Keratinocyte (primary cell): ENCODE data around the gene NOP16. TPM values are rescaled to one million over a fixed set of nuclear protein-coding genes. Genes with fewer than 3 reads are reported as not detected.

Source experiments
- DNase-seq: peaks from one replicate; pipeline ENCODE4 v3.0.0-alpha.2; 2011; ENCODE audit warnings: low read depth, missing footprints, low spot score
- FAIRE-seq: peaks from 2 replicates; lab custom pipeline; 2011; peaks lifted over from hg19 to GRCh38; lab: Jason Lieb, UNC
- H2AFZ ChIP-seq: 2 replicates; pipeline ENCODE4 v1.6.0; 2012; ENCODE audit warnings: low read length, control low read depth, inconsistent platforms; ENCODE audit not compliant: control insufficient read depth
- H3K27ac ChIP-seq: 2 replicates; pipeline ENCODE4 v1.5.1; 2011; ENCODE audit warnings: low read length; ENCODE audit not compliant: control insufficient read depth, insufficient read depth
- H3K27me3 ChIP-seq: 3 replicates; pipeline ENCODE4 v1.6.0; 2011; ENCODE audit warnings: low read length; ENCODE audit not compliant: control insufficient read depth, insufficient read depth; ENCODE audit errors: extremely low read depth
- H3K36me3 ChIP-seq, 2 experiments: 2 replicates in 1 of 2; 3 replicates in 1 of 2; pipeline ENCODE4 v1.5.1; 2011; ENCODE audit warnings: low read length in 2 of 2, mild to moderate bottlenecking in 1 of 2; ENCODE audit not compliant: control insufficient read depth in 2 of 2, insufficient read depth in 2 of 2; ENCODE audit errors: extremely low read depth in 1 of 2
- H3K4me1 ChIP-seq: 3 replicates; pipeline ENCODE4 v1.5.1; 2011; ENCODE audit warnings: low read length; ENCODE audit not compliant: control insufficient read depth, insufficient read depth; ENCODE audit errors: extremely low read depth
- H3K4me2 ChIP-seq: 3 replicates; pipeline ENCODE4 v1.6.0; 2011; ENCODE audit warnings: low read depth, low read length; ENCODE audit not compliant: control insufficient read depth, insufficient read depth; ENCODE audit errors: extremely low read depth
- H3K4me3 ChIP-seq, 3 experiments: fragments of 200-600 bp in 1 of 3; sonication (generic) in 1 of 3; 2 replicates in 2 of 3; 3 replicates in 1 of 3; pipeline ENCODE4 v1.5.1; 2011 to 2016; ENCODE audit warnings: low read length in 3 of 3, mild to moderate bottlenecking in 3 of 3, control low read depth in 2 of 3, inconsistent platforms in 1 of 3, low read depth in 1 of 3, mixed read lengths in 1 of 3, mixed run types in 1 of 3, moderate library complexity in 1 of 3; ENCODE audit not compliant: control insufficient read depth in 2 of 3, insufficient read depth in 2 of 3; ENCODE audit errors: extremely low read depth in 1 of 3
- H3K79me2 ChIP-seq: 2 replicates; pipeline ENCODE4 v1.6.0; 2012; ENCODE audit warnings: low read length; ENCODE audit not compliant: control insufficient read depth, insufficient read depth
- H3K9ac ChIP-seq: 3 replicates; pipeline ENCODE4 v1.6.0; 2011; ENCODE audit warnings: low read length; ENCODE audit not compliant: control insufficient read depth, insufficient read depth; ENCODE audit errors: extremely low read depth
- H3K9me1 ChIP-seq: 3 replicates; pipeline ENCODE4 v1.6.0; 2011; ENCODE audit warnings: low read length; ENCODE audit not compliant: control insufficient read depth, insufficient read depth; ENCODE audit errors: extremely low read depth
- H3K9me3 ChIP-seq: 2 replicates; pipeline ENCODE4 v1.5.1; 2012; ENCODE audit warnings: low read depth, low read length; ENCODE audit not compliant: control insufficient read depth
- H4K20me1 ChIP-seq: 3 replicates; pipeline ENCODE4 v1.6.0; 2011; ENCODE audit warnings: low read length; ENCODE audit not compliant: control insufficient read depth, insufficient read depth; ENCODE audit errors: extremely low read depth
- EZH2 ChIP-seq: IDR thresholded peaks from one replicate; pipeline ENCODE4 v1.6.1; 2012; ENCODE audit warnings: inconsistent platforms, mild to moderate bottlenecking, low read length, moderate library complexity
- dilution Hi-C: fragments of 300-500 bp; cut with MboI; formaldehyde crosslinking; loops from one replicate; pipeline ENCODE4 v1.7.0; 2020; ENCODE audit warnings: low sequenced_read_pairs; ENCODE audit not compliant: extremely low pct_ligation_motif_present
- polyA plus RNA-seq, 5 experiments: library from polyadenylated mRNA; depleted of rRNA in 3 of 5; stranded (reverse) in 3 of 5; stranded (forward) in 1 of 5; unstranded in 1 of 5; fragments of >200 nt; gene quantifications; 1 replicate in 1 of 5; 2 replicates in 3 of 5; 3 replicates in 1 of 5; pipeline versions ENCODE4 v1.2.1 to v1.2.3, GENCODE V29; 2011 to 2012; ENCODE audit warnings: missing spikeins in 2 of 5, low read depth in 1 of 5, low replicate concordance in 1 of 5
- TF ChIP-seq, protein P1 (sequence below), 3 experiments: IDR thresholded peaks in 1 of 3; conservative IDR thresholded peaks in 1 of 3; optimal IDR thresholded peaks in 1 of 3; 2 replicates in 2 of 3; 3 replicates in 1 of 3; pipeline versions ENCODE3 to v1.5.1; 2011; ENCODE audit warnings: low read length in 3 of 3, mild to moderate bottlenecking in 3 of 3, moderate library complexity in 2 of 3, control low read depth in 1 of 3, inconsistent platforms in 1 of 3; ENCODE audit not compliant: insufficient read depth in 2 of 3; ENCODE audit errors: extremely low read depth in 1 of 3

The NOP16 gene
- polyA plus RNA-seq, 1 donor (not counting 4 experiments of a cell fraction or from before 2014, with no cell fraction given), result 96.7 TPM

DNA sequence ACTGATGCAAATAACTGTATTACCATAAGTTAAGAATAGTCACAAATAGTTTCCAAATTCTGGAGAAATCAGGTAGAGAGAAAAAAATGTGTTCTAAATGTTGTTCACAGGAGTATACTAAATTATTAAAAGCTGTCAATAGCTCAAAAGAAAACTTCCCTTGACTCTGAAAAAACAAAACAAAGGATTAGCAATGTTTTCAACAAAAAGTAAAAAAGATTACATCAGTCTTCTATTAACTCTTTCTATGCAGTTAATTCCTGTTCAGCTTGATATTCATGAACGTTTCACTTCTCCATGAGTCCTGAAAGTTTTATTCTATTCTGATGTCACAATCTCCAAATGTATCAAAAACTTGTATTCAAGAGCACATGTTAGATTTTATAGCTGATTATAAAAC, 37.4 kb upstream of the NOP16 start:
- H3K36me3 ChIP-seq, result no peaks in the 10 kb centered on the region
- H2AFZ ChIP-seq, result no peak overlapping the region
- no peak for DNase-seq
- no peaks in the 10 kb centered on the region for H3K9me1 ChIP-seq
- no peaks in the 10 kb centered on the region for H4K20me1 ChIP-seq
- no peak for FAIRE-seq
- H3K4me3 ChIP-seq, result no peak overlapping the region
- no peaks in the 10 kb centered on the region for H3K4me1 ChIP-seq
- H3K4me2 ChIP-seq, result no peak overlapping the region
- no peaks in the 10 kb centered on the region for H3K27me3 ChIP-seq
- TF ChIP-seq, protein P1, sequence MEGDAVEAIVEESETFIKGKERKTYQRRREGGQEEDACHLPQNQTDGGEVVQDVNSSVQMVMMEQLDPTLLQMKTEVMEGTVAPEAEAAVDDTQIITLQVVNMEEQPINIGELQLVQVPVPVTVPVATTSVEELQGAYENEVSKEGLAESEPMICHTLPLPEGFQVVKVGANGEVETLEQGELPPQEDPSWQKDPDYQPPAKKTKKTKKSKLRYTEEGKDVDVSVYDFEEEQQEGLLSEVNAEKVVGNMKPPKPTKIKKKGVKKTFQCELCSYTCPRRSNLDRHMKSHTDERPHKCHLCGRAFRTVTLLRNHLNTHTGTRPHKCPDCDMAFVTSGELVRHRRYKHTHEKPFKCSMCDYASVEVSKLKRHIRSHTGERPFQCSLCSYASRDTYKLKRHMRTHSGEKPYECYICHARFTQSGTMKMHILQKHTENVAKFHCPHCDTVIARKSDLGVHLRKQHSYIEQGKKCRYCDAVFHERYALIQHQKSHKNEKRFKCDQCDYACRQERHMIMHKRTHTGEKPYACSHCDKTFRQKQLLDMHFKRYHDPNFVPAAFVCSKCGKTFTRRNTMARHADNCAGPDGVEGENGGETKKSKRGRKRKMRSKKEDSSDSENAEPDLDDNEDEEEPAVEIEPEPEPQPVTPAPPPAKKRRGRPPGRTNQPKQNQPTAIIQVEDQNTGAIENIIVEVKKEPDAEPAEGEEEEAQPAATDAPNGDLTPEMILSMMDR (optimal IDR thresholded peaks at IDR 0.05 in 1 of 3, IDR thresholded peaks at IDR 0.05 in 1 of 3, conservative IDR thresholded peaks at IDR 0.05 in 1 of 3; ENCODE audit: extremely low read depth in 1 of 3, insufficient read depth in 2 of 3, low read length in 3 of 3), result no peak
- TF ChIP-seq EZH2, result no peak
- H3K9me3 ChIP-seq, result no peaks in the 10 kb centered on the region
- H3K79me2 ChIP-seq, result no peaks in the 10 kb centered on the region
- no peak overlapping the region for H3K9ac ChIP-seq
- dilution Hi-C loops, result no loop called here
- H3K27ac ChIP-seq, result no peak overlapping the region

DNA sequence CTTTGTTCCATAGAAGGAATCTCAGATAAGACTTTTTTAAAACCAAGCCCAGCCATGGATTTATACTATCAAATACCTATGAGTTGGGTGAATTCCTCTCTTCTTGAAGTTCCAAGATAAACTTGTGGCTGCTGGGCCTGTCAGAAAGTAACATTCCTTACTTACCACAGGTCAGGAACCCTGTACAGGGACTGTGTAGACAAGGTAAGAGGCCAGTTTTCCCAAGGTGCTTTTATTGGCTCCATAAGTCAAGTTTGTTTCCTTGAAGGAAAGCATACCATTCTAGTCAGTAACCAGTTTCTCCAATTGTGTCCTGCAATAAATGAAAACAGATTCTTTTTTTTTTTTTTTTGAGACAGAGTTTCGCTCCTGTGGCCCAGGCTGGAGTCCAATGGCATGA, 36.7 kb upstream of the NOP16 start:
- Histone ChIP-seq H3K4me3 (no peak overlapping the region), H3K4me1 (peaks cover 2% of the 10 kb centered on the region), H2AFZ (no peak overlapping the region), H4K20me1 (no peaks in the 10 kb centered on the region), H3K36me3 (no peaks in the 10 kb centered on the region), H3K9ac (no peak overlapping the region), H3K4me2 (no peak overlapping the region), H3K9me3 (no peaks in the 10 kb centered on the region), H3K9me1 (no peaks in the 10 kb centered on the region), H3K27me3 (no peaks in the 10 kb centered on the region), H3K79me2 (no peaks in the 10 kb centered on the region), H3K27ac (no peak overlapping the region)
- dilution Hi-C loops, result no loop called here
- FAIRE-seq, result no peak
- DNase-seq, result no peak
- TF ChIP-seq, protein P1 (optimal IDR thresholded peaks at IDR 0.05 in 1 of 3, IDR thresholded peaks at IDR 0.05 in 1 of 3, conservative IDR thresholded peaks at IDR 0.05 in 1 of 3; ENCODE audit: extremely low read depth in 1 of 3, insufficient read depth in 2 of 3, low read length in 3 of 3), result no peak
- TF ChIP-seq EZH2, result no peak
